Astrocyte of the cerebellum (primary cell): ENCODE results near the gene PDCD1.

Source experiments
- DNase-seq: peaks from one replicate; pipeline ENCODE4 v3.0.0-alpha.2; 2011; ENCODE audit warnings: low read depth
- H3K4me3 ChIP-seq: 2 replicates; pipeline ENCODE4 v1.5.1; 2011; ENCODE audit warnings: mild to moderate bottlenecking, low read depth, low read length, moderate library complexity
- in situ Hi-C: cut with HindIII; loops from 2 replicates; pipeline ENCODE4 v1.10.0; 2017; ENCODE audit warnings: low sequenced_read_pairs
- TF ChIP-seq, protein P1 (sequence below): IDR thresholded peaks from 2 replicates; pipeline ENCODE4 v1.5.1; 2012; ENCODE audit warnings: low read length, low read depth, moderate library complexity, mild to moderate bottlenecking; ENCODE audit errors: missing control alignments

Gene PDCD1

DNA sequence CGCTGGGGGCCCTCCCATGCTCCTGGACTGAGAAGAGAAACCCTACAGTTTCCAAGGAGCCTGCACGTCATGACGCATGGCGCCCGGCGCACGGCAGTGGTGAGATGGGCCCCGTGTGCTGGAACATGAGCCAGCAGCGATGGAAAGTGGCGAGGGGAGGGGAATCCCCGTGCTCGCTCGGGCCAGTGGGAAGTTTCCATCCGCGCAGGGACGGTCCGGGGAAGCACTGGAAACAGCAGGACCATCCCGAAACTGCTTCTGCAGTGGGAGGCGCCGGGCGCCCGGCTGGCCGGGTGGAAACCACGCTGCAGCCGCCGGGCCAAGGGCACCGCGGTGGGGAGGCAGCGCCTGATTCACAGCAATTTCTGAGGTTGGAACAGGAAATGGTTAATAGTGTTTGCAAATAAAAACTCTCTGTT is 4.9 kb upstream of the PDCD1 start:
- no peak overlapping the region for H3K4me3 ChIP-seq
- in situ Hi-C loops: no loop called here
- TF ChIP-seq, protein P1, sequence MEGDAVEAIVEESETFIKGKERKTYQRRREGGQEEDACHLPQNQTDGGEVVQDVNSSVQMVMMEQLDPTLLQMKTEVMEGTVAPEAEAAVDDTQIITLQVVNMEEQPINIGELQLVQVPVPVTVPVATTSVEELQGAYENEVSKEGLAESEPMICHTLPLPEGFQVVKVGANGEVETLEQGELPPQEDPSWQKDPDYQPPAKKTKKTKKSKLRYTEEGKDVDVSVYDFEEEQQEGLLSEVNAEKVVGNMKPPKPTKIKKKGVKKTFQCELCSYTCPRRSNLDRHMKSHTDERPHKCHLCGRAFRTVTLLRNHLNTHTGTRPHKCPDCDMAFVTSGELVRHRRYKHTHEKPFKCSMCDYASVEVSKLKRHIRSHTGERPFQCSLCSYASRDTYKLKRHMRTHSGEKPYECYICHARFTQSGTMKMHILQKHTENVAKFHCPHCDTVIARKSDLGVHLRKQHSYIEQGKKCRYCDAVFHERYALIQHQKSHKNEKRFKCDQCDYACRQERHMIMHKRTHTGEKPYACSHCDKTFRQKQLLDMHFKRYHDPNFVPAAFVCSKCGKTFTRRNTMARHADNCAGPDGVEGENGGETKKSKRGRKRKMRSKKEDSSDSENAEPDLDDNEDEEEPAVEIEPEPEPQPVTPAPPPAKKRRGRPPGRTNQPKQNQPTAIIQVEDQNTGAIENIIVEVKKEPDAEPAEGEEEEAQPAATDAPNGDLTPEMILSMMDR: no peak
- DNase-seq: no peak

DNA sequence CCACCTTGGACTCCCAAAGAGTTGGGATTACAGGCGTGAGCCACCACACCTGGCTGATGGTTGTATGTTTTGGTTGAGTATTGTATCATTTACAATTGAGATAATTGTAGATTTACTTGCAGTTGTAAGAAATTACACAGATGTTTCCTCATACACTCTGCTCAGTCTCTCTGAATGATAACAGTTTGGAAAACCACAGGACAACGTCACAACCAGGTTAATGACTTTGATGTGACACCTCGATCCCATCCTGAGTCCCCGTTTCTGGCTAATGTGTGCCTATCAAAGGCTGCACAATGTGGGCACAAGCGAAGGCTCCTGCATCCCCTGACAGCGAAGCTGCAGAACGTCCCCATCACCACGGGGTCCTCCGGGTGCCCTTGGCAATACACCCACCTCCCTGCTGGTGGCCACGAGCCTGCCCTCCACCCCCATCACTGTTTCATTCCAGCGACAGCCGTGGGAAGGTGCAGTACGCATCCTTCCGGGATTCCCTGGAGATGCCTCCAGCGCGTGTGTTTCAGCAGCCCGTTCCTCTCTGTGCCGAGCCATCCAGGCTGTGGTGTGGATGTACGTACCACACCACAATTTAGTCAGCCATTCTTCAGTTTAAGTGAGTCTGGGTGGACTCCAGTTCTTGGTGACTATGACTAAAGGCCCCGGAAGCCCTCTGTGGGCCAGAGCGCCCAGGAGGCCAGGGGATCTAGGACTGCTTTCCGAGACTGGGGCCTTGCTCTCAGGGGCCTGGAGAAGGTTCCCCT is 4.3 kb upstream of the PDCD1 start:
- H3K4me3 ChIP-seq: no peak overlapping the region
- TF ChIP-seq, protein P1: no peak
- in situ Hi-C loops: no loop called here
- DNase-seq: no peak

DNA sequence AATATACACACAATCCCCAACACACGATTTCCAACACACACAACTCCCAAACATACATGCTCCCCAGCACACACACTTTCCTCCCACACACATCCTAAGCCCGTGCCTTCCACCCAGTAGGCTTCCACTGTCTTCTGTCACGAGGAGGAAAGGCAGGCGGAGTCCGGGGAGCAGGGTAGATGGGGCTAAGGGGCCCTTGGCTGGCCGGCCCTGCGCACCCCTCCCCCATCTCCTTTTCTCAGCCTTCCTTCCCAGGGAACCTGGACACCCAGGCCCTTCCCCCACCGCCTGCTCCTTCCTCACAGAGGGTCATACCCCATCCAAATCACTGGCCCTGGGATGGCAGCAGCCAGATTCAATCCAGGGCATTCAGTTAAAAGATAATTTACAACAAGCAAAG is 3.4 kb upstream of the PDCD1 start:
- DNase-seq: no peak
- TF ChIP-seq, protein P1: no peak
- H3K4me3 ChIP-seq: no peak overlapping the region
- in situ Hi-C loops: no loop called here

DNA sequence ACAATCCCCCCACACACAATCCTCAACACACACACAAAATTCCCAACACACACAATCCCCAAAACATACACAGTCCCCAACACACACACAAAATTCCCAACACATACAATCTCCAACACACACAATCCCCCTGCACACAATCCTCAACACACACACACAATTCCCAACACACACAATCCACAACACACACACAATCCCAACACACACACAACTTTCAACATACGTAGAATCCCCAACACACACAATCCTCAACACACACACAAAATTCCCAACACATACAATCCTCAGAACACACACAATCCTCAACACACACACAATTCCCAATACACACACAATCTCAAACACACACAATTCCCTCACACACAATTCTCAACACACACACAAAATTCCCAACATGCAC is 2.6 kb upstream of the PDCD1 start:
- in situ Hi-C loops: no loop called here
- no peak for DNase-seq
- no peak overlapping the region for H3K4me3 ChIP-seq
- TF ChIP-seq, protein P1: no peak

DNA sequence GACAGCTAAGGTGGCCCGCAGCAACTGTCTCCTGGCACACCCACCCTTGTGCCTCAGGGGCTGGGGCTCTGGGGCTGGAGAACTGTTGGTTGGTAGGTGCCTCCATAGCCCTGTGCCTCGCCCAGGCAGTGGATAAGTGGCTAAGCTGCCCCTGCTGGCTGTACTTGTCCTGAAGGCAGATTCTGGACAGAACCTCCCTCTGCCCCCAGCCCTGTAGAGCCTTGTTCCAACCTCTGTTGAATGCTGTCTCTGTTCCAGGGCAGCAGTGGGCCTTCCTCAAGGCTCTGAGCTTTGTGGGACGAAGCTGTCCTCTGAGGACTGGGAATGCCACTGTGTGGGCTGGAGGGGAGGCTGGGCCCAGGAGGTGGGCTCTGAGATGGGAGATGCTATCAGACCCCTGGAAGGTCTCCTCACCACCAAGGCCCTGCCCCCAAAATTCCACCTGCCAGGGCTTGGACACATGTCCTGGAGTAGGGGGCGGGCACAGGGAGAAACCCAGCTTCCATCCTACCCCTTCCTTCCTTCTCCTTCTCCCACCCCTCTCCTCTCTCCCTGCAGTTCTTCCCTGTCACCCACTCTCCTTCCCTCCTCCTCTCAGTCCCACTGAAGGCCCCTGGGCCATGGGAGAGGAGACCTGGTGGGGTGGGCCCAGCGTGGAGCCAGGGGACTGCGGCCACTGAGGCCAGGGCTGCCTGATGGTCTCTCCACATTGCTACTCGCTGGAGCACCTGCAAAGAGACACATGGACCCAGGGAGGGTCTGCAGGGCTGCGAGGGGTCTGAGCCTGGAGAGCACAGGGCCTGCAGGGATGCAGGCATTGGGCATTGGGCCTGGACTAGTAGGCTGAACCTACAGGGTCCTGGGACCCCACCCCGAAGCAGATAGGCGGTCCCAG is 1.7 kb upstream of the PDCD1 start:
- H3K4me3 ChIP-seq: no peak overlapping the region
- in situ Hi-C loops: no loop called here
- TF ChIP-seq, protein P1: no peak
- no peak for DNase-seq

DNA sequence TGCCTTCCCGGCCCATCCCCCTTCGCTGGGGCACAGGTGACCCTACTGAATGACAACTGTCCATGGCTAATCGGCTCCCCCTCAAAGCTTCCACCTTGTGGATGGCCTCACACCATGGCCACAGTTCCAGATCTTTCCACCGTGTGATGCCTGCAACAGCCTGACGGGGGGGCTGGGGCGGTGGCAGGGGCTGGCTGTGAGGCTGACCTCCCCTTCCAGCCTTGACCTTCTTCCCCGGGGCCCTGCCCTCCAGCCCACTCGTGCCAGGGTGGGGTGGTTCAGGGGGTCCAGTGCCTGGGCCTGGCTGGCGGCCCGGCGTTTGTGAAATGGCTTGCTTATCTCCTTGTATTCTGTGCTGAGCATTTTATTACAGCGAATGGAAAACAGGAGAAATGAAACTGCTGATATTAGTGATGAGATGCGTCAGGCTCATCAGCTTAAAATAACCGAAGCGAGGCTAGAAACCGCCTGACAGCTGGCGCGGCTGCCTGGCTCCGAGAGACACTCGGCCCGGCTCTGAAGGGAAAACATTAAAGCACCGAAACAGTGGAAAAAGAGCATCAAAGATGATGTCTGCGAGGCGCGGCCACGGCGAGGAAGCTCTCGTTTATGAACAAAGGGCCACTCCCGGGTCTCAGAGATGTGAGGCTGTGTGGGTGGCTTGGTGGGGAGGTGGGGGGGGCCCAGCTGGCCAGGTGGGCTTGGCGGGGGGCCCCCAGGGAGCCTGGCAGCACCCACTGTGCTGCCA is 916 bp upstream of the PDCD1 start:
- no peak for DNase-seq
- TF ChIP-seq, protein P1: no peak
- no peak overlapping the region for H3K4me3 ChIP-seq
- in situ Hi-C loops: no loop called here
